ENCODE measurements around the gene CCDC148.
"Not testable (repeated sequence)": the region's sequence is repeated elsewhere in the genome, so short reads cannot be mapped to it uniquely, and the experiment has no call there.

Gene CCDC148

GRCh38 chr2:158357122-158357521, 99.4 kb downstream of the CCDC148 start:
- DNase-seq (ENCODE audit: low spot score): no peak

DNA sequence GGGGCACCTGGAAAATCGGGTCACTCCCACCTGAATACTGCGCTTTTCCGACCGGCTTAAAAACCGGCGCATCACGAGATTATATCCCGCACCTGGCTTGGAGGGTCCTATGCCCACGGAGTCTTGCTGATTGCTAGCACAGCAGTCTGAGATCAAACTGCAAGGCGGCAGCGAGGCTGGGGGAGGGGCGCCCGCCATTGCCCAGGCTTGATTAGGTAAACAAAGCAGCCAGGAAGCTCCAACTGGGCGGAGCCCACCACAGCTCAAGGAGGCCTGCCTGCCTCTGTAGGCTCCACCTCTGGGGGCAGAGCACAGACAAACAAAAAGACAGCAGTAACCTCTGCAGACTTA, 105.1 kb downstream of the CCDC148 start:
- not testable (repeated sequence) for DNase-seq (ENCODE audit: low spot score)

- DNase-seq (ENCODE audit: low spot score): not testable (repeated sequence)
Observed at GRCh38 chr2:158350751-158351465, 105.6 kb downstream of the CCDC148 start.

DNA sequence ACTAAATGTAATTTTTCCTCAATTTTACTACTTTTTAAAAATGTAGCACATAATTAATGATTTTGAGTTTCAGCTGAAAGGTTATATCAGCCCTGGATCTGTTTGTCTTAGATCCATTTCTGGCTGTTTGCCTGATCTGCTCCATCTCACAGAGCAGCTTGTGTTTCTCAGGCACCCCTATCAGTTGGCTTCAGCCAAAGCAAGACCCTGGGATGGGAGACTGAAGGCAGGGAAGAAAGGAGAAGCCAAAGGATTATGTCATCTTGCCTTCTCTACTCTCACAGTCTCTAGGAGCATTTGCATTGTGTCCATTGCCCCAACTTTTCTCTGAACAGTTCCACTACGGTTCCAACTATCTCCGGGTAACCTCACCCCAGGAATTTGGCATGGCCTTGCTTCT, 110.5 kb downstream of the CCDC148 start:
- no peak for DNase-seq (ENCODE audit: low spot score)

GRCh38 chr2:158339513-158339912, 117.0 kb downstream of the CCDC148 start:
- no peak for DNase-seq (ENCODE audit: low spot score)

GRCh38 chr2:158337018-158337417, 119.5 kb downstream of the CCDC148 start:
- DNase-seq (ENCODE audit: low spot score): no peak

GRCh38 chr2:158331799-158332198, 124.8 kb downstream of the CCDC148 start:
- DNase-seq (ENCODE audit: low spot score): not testable (repeated sequence)

DNA sequence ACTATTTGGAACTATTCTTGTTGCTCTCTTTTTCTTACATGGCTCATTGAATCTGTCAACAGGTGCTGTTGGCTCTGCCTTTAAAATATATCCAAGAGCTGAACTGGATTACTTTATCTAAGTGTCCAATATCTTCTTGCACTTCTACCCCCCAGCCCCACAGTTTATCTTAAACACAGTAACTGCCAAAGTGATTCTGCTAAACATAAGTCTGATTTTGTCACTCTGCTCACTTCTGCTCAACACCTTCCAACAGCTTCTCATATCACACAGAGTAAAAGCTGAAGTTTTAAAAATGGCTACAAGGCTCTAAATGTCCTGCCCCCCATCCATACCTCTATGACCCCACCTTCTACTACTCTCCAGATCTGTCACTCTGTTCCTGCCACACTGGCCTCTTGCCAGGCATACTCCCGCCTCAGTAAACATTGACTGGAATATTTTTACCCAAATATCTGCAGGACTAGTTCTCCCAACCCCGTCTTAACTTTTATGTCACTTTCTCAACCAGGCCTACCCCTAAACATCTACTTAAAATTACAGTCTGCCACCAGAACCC, 130.7 kb downstream of the CCDC148 start:
- DNase-seq (ENCODE audit: low spot score): no peak

DNA sequence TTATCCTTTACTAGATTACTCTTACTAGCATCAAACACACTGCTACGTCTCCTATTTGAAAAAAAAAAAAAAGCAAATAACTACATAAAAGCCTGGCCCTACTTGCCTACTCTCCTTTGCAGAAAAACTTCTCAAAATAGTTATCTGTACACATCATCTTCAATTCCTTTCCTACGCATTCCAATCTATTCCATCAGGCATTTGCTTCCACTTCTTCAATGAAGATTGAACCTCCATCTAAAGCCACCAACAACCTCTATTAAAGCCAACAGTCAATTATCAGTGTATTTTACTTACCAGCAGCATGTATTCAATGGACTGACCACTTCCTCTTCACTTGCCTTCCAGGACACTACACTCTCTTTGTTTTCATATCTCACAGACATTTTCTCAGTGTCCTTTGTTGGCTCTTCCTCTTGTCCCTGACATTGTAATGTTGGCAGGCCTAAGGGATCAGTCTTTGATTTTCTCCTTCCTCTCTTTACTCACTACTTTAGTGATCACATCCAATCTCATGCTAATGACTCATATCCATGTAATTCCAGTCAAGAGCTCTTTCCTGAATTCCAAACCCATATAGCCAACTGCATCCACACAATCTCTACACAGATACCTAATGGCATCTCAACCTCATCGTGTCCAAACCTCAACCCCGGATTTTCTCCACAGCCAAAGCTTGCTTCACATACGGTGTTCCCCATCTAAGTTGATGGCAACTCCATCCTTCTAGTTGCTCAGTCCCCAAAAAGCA, 131.3 kb downstream of the CCDC148 start:
- DNase-seq (ENCODE audit: low spot score): no peak

GRCh38 chr2:158323381-158323780, 133.2 kb downstream of the CCDC148 start:
- DNase-seq (ENCODE audit: low spot score): no peak

DNA sequence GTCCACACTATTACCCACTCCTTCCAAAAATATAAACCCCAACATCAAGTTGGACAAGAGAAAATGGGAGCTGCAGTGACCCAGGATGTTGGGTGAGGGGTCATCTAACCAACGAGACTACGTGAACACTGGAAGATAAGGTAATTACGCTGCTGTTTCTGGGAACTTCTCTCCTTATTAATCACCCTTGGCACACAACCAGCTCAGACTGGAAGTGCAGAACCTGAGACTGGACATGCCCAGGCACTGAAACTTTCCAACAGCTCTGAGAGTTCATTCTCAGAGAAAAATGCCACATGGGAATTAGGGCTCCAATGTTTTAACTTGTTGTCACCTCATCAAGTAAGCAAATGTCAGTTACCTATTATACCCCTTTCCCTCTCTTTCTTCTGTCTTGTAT, 135.3 kb downstream of the CCDC148 start:
- DNase-seq (ENCODE audit: low spot score): no peak

- no peak for DNase-seq (ENCODE audit: low spot score)
Observed at GRCh38 chr2:158319269-158319668, 137.3 kb downstream of the CCDC148 start.

- DNase-seq (ENCODE audit: low spot score): no peak
Observed at GRCh38 chr2:158317642-158318041, 138.9 kb downstream of the CCDC148 start.

GRCh38 chr2:158315803-158316414, 140.6 kb downstream of the CCDC148 start:
- no peak for DNase-seq (ENCODE audit: low spot score)

- DNase-seq (ENCODE audit: low spot score): no peak
Observed at GRCh38 chr2:158315000-158315399, 141.6 kb downstream of the CCDC148 start.

DNA sequence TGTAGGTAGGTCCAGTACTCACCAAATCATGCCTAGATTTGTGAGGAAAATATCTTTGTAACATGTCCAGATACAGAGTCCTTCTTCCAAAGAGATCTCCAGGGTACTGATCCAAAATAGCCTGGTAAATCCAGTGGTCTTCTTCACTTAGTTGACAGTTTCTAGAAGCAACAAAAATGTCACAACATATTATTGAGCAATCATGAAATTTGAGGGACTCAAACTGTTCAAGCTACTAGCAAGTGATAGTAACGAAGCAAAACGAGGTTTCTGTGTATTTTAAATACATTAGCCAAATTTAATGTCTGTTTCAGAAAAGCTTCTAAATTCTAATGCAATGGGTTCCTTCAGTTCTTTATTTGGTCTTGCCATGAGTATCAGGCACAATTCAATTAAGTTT, 142.8 kb downstream of the CCDC148 start:
- no peak for DNase-seq (ENCODE audit: low spot score)

- no peak for DNase-seq (ENCODE audit: low spot score)
Observed at GRCh38 chr2:158312981-158313380, 143.6 kb downstream of the CCDC148 start.

DNA sequence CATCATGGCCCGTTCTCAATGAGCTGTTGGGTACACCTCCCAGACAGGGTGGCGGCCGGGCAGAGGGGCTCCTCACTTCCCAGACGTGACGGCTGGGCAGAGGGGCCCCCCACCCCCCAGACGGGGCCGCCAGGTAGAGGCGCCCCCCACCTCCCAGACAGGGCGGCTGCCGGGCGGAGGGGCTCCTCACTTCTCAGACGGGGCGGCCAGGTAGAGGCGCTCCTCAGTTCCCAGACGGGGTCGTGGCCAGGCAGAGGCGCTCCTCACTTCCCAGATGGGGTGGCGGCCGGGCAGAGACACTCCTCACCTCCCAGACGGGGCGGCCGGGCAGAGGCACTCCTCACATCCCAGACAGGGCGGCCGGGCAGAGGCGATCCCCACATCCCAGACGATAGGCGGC, 146.1 kb downstream of the CCDC148 start:
- not testable (repeated sequence) for DNase-seq (ENCODE audit: low spot score)

DNA sequence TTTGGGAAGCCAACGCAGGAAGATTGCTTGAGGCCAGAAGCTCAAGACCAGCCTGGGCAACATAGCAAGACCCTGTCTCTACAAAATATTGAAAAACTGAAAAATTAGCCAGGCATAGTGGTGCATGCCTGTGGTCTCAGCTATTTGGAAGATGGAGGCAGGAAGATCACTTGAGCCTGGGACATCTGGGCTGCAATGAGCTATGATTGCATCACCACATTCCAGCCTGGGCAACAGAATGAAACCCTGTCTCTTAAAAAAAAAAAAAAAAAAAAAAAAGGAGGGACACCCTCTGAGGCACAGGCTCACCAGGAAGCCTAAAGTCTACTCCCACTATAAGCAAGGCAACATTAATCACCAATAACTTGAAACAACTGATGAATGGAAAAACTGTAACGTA, 151.1 kb downstream of the CCDC148 start:
- no peak for DNase-seq (ENCODE audit: low spot score)

DNA sequence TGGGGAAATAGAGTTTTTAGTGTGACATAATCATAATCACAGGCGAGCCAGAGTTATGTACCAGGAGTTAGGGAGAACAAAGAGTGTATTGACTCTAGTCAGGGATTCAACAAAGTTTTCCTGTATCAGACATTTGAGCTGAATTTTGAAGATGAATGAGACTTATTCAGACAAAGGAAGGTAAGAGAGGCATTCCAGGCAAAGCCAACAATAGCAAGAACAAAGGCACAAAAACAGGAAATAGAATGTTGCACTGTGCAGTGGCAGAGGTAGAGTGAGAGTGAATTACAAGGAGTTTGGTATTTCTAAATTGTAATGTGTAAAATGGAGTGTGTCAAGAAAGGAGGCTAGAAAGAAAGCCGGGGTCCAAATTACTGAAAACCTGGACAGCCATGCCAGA, 156.2 kb downstream of the CCDC148 start:
- peak; percentile 19 for DNase-seq (ENCODE audit: low spot score)

DNA sequence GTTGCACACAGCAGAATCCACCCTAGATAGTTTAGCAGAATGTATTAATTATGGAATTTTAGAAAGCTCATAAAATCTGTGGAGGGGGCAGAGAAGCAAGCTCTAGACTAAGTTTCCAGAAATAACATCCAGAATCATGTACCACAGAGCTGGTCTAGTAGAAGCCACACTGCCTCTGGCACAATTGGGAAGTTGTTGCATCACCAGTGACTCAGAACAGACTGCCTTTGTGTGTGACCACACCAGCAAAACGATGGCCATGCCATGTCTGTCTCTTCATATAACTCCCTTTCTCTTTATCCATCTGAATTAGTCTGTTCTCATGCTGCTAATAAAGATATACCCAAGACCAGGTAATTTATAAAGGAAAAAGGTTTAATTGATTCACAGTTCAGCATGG, 158.9 kb downstream of the CCDC148 start:
- DNase-seq (ENCODE audit: low spot score): no peak

- no peak for DNase-seq (ENCODE audit: low spot score)
Observed at GRCh38 chr2:158297120-158297519, 159.4 kb downstream of the CCDC148 start.

- no peak for DNase-seq (ENCODE audit: low spot score)
Observed at GRCh38 chr2:158293722-158294121, 162.8 kb downstream of the CCDC148 start.
